Neural cell (in vitro differentiated cells): ENCODE data around the gene PPP1R27.

Experiments
- CTCF ChIP-seq: fragments of 450-650 bp; IDR thresholded peaks from 2 replicates; pipeline ENCODE4 v1.5.1; 2014; ENCODE audit warnings: antibody characterized with exemption, mild to moderate bottlenecking, moderate library complexity; ENCODE audit not compliant: poor library complexity, severe bottlenecking
- EP300 ChIP-seq: fragments of 450-650 bp; conservative IDR thresholded peaks from 2 replicates; pipeline ENCODE4 v1.6.1; 2014; ENCODE audit warnings: antibody characterized with exemption, mild to moderate bottlenecking, moderate library complexity; ENCODE audit not compliant: poor library complexity, severe bottlenecking
- EZH2 ChIP-seq: fragments of 200-600, 300-800 bp; shearing (Covaris generic), sonication (generic); IDR thresholded peaks from 2 replicates; pipeline ENCODE4 v1.6.1; 2014; ENCODE audit warnings: antibody characterized with exemption, low read length, borderline replicate concordance, mild to moderate bottlenecking; ENCODE audit not compliant: insufficient read depth, poor library complexity, severe bottlenecking
- POLR2AphosphoS5 ChIP-seq: IDR thresholded peaks from 2 replicates; pipeline ENCODE4 v1.6.1; 2012
- RAD21 ChIP-seq: fragments of 450-650 bp; conservative IDR thresholded peaks from 2 replicates; pipeline ENCODE4 v1.6.1; 2014; ENCODE audit warnings: antibody characterized with exemption, mild to moderate bottlenecking, moderate library complexity
- REST ChIP-seq: IDR thresholded peaks from 2 replicates; pipeline ENCODE4 v1.6.1; 2012; ENCODE audit warnings: borderline replicate concordance

- no peak for TF ChIP-seq CTCF
- TF ChIP-seq EP300: no peak
- TF ChIP-seq EZH2: no peak
- TF ChIP-seq REST: no peak
- no peak for TF ChIP-seq POLR2AphosphoS5
- TF ChIP-seq RAD21: no peak
Measured at GRCh38 chr17:81841866-81842265, 7.0 kb upstream of the PPP1R27 start.
